NCI-H446 (cell line): Measurements from ENCODE around the gene DNAJC15.
"Not testable (repeated sequence)": the region's sequence is repeated elsewhere in the genome, so short reads cannot be mapped to it uniquely, and the experiment has no call there.

ENCODE experiments used
- DNase-seq, 2 experiments: peaks; one replicate each; lab custom pipeline; 2025; lab: John Stamatoyannopoulos, UW

Gene DNAJC15

DNA sequence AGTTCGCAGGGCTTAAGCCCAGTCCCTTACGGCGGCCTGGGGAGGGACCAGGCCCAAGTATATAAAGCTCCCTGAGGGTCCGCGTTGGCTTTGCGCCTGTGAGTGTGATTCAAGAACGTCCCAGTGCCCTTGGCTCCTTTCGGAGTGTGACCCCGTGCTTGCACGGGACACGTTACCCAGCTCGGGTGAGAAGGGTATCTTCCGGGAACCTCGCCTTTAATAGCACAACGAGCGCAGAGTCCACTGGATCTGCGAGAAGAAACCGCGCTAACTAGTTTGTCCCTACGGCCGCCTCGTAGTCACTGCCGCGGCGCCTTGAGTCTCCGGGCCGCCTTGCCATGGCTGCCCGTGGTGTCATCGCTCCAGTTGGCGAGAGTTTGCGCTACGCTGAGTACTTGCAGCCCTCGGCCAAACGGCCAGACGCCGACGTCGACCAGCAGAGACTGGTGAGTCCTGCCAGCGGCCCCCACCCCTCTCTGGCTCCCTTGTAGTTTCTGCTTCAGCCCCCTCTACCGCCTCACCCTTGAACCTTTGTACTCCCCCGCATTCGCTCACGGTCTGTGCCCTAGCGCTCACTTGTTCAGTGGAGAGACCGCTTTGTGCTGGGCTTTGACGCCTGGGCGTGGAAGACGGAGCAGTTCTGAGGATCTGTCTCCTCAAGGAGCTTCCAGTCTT, at the start of gene DNAJC15:
DNAJC15 (plus strand) TSS at position 298 of the 675 bp plus-strand sequence; CDS start at position 339, 41 bp downstream.
- DNase-seq, result peak; percentile 62 to 85

- DNase-seq, result peak in 1 of 2 experiments; percentile 22
These were observed 47.3 kb upstream of the DNAJC15 start for GRCh38 chr13:42976066-42976465.

DNA sequence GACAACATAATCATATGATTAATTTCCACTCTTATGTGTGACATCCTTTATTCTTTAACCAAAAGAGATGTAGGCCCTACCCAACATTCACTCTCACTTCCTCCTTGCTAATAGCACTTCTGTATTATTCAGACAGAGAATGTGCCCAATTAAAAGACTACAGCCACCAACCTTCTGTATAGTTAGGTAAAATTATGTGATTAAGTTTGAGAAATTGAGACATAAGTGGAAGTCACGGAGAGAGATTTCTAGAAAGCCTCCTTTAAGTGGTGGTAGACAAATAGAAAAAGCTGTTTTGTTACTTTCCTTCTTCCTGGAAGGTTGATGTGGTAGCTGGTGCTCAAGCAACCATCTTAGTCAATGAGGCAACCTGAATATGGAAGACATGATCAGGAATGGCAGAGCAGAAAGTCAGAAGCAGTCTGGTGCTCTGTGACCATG, 46.1 kb upstream of the DNAJC15 start:
- no peak for DNase-seq

DNA sequence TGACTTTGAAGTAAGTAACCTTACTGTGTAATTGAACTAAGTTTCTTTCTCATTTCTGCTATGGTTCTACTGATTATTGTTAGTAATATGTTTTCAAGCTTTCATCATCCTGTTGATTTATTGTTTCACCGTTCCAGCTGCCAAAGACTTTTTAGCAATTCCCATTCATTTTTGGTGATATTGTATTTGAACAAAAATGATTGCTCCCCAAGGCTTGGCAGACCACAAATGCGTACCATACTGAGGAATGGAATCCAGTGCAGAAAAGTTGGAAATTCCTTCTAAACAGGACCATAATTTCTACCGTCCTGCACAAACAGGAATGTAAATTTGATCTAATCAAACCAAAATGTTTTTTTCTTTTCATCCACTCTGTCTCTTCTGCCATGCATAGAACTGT, 42.1 kb upstream of the DNAJC15 start:
- no peak for DNase-seq

DNA sequence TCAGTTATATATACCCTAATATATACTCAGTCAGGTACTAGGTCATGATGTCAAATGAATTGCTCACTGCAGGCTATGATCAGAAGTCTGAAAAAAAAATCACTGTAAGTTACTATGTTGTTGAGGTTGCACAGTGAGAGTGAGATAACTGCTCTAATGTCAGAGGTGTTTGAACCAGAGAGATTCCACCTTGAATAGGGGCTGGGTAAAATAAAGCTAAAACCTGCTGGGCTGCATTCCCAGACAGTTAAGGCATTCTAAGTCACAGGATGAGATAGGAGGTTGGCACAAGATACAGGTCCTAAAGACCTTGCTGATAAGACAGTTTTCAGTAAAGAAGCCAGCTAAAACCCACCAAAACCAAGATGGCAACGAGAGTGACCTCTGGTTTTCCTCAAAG, 41.5 kb upstream of the DNAJC15 start:
- no peak for DNase-seq

- DNase-seq, result no peak
These were observed 39.4 kb upstream of the DNAJC15 start for GRCh38 chr13:42984026-42984425.

- DNase-seq, result no peak
These were observed 38.7 kb upstream of the DNAJC15 start for GRCh38 chr13:42984691-42985090.

GRCh38 chr13:42985312-42986175, 37.8 kb upstream of the DNAJC15 start:
- DNase-seq, result peak in 1 of 2 experiments; percentile 12

DNA sequence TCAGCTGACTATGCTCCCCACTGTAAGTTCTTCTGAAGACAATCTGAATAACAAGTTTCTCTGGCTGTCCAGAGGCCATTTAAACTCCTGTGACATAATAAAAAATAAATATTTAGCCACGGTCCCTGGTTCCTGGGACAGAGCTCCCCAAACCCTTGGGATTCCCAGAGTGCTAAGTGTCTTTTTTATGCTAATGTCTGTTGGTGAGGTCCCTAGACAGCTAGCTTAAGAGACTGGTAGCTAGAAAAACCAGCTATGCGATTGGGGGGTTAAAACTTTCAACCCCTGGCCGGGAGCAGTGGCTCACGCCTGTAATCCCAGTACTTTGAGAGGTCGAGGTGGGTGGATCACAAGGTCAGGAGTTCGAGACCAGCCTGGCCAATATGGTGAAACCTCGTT, 37.2 kb upstream of the DNAJC15 start:
- DNase-seq, result no peak

- DNase-seq, result peak in 1 of 2 experiments; percentile 51
These were observed 32.8 kb upstream of the DNAJC15 start for GRCh38 chr13:42990291-42991232.

- DNase-seq, result not testable (repeated sequence)
These were observed 32.0 kb upstream of the DNAJC15 start for GRCh38 chr13:42991233-42991897.

GRCh38 chr13:42991898-42992763, 31.3 kb upstream of the DNAJC15 start, which contains the start of gene EPSTI1:
Gene EPSTI1 (minus strand): TSS chr13:42992241. CDS start chr13:42992165, 76 bp downstream.
- DNase-seq, result no peak

DNA sequence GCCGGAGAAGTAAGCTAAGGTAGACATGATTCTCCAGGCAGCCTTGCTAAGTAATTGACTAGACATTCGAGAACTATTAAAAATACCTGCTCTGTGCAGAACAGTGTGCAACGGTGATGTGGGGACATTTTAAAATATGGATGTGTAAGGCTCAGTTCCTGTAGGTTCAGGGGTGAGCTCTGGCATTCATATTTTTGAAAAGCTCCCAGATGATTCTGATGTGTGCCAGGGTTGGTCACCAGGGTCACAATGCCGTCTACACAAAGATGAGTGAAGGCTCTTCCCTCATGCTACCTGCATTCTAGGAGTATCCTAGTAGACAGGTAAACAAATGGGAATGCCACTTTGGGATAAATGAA, 30.6 kb upstream of the DNAJC15 start:
- DNase-seq, result no peak

DNA sequence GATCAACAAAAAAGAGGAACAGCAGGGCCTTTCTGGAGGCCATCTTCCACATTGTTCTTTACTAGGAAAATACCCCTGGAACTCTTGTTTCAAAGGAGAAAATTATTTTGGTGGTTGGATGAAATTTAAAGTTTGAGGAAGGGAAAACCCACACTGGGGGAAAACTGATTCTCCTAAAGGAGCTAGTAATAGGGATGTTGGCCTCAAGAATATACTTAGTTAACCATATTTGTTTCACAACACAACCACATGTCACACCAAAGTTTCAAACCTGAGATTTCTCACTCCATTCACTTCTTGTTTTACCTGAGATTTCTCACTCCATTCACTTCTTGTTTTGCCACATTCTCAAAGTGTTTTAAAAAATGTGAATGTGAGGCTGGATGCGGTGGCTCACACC, 28.5 kb upstream of the DNAJC15 start:
- DNase-seq, result no peak

DNA sequence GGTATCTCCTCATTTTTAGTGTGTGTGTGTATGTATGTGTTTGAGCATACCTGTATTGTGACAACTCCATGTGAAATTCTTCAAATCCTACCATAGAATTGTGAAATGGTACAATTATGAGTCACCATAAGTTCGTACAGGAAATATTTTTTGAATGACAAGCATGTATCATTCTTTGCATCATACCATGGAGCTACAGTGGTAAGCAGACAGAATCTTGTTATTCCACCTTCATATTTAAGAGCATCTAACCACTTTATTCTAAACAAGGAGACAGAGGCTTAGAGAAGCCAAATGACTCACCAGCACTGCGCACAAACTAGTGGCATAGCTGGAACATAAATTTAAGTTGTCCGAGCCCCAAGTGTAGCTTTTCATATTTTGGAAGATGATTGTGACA, 26.8 kb upstream of the DNAJC15 start:
- no peak for DNase-seq

- DNase-seq, result no peak
These were observed 26.0 kb upstream of the DNAJC15 start for GRCh38 chr13:42997381-42997780.

- DNase-seq, result no peak
These were observed 23.9 kb upstream of the DNAJC15 start for GRCh38 chr13:42999491-42999890.

DNA sequence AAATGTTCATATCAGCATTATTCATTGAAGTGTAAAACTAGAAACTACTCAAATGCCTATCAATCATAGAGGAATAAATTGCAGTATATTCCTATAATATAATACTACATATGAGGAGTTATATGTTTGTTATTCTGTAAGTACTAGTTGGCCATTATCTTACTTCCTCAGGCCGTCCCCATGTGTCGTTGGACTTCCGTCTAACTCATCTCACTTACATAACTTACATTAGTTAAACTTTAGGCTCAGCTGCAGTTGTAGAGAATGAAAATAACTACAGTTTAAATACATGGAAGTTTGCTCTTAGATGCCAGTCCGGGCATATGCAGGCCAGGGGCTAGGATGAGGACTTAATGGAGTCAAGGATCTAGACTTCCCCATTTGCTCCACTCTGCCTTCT, 22.7 kb upstream of the DNAJC15 start:
- DNase-seq, result no peak

DNA sequence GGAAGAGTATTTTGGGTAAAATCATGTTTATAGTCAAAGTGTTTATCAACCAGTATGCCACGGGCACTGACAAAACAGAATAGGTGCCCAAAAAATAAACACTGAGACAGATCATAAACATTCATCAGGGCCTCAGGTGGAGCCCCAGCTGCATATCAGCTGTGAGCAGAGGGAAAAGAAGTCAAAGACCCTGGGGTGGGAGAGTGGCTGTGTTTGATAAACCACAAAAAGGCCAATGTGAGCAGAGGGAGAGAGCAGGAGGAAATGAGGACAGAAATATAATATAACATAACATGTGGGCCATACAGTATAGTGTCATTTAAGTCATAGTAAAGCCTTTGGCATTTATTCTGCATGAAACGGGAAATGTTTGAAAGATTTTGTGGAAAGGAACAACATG, 21.4 kb upstream of the DNAJC15 start:
- no peak for DNase-seq

DNA sequence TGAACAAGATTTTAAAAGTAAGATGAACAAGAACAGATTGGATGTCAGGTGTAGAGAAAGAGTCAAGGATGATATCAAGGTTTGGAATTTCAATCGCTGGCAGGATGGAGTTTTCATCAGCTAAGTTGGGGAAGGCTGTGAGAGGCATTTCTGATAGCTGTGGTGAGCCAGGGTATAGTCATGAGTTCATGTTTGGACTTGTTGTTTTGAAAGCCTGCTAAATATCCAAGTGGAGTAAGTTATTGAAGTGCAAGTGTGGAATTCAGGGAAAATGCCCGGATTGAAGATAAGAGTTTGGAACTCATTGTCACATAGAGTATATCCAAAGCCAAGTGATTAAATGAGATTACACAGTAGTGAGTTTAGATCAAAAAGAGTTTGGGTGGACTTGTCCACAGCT, 20.4 kb upstream of the DNAJC15 start:
- no peak for DNase-seq

DNA sequence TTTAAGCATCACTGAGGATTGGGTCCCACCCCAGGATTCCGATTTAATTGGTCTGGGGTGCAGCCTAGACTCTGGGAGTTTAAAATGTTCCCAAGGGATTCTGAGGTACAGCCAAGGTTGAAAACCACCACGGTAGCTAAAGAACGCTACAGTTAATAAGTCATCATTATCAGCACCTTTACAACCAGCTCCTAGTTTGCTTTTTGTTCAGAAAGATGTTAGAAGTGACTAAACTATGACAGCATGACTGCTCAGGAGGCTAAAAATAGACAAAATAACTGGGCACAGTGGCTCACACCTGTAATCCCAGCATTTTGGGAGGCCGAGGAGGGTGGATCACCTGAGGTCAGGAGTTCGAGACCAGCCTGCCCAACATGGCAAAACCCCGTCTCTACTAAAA, 19.7 kb upstream of the DNAJC15 start:
- no peak for DNase-seq
